Natural killer cell (primary cell): ENCODE measurements around the gene PTPRM. TPM values are rescaled to one million over a fixed set of nuclear protein-coding genes. Genes with fewer than 3 reads are reported as not detected.

ENCODE experiments used
- ATAC-seq, 3 donors: fragments of 150-1000 bp in 2 of 3; fragments of 200-7000 bp in 1 of 3; cut with Tn5 transposase; 1 replicate in 1 of 3; 2 replicates in 2 of 3; pipeline ENCODE4 v1.10.0; 2021; ENCODE audit warnings: mild to moderate bottlenecking in 2 of 3, moderate library complexity in 2 of 3
- DNase-seq, 2 donors: peaks; one replicate each; pipeline versions ENCODE4 v3.0.0 to v3.0.0-alpha.2; 2013 to 2021; ENCODE audit warnings: mixed read lengths in 1 of 2
- H3K27ac ChIP-seq: one replicate; pipeline ENCODE4 v1.5.1; 2013; ENCODE audit warnings: mild to moderate bottlenecking, low read length
- H3K27me3 ChIP-seq: one replicate; pipeline ENCODE4 v1.6.1; 2013; ENCODE audit warnings: low read length; ENCODE audit not compliant: control insufficient read depth, insufficient read depth
- H3K36me3 ChIP-seq: one replicate; pipeline ENCODE4 v1.6.1; 2013; ENCODE audit warnings: low read length; ENCODE audit not compliant: control insufficient read depth, insufficient read depth
- H3K4me1 ChIP-seq: one replicate; pipeline ENCODE4 v1.6.1; 2013; ENCODE audit warnings: low read length; ENCODE audit not compliant: control insufficient read depth, insufficient read depth
- H3K4me3 ChIP-seq: one replicate; pipeline ENCODE4 v1.5.1; 2013; ENCODE audit warnings: low read length
- H3K9me3 ChIP-seq: one replicate; pipeline ENCODE4 v1.6.1; 2013; ENCODE audit warnings: low read length; ENCODE audit not compliant: control insufficient read depth, insufficient read depth
- H3K27ac Mint-ChIP-seq, 2 donors: one replicate each; pipeline ENCODE4 v1.8.0; 2022; ENCODE audit warnings: mild to moderate bottlenecking in 2 of 2, mixed read lengths in 2 of 2, moderate library complexity in 1 of 2
- H3K27me3 Mint-ChIP-seq, 2 donors: one replicate each; pipeline ENCODE4 v1.8.0; 2022; ENCODE audit warnings: low read depth in 2 of 2, mixed read lengths in 2 of 2
- H3K36me3 Mint-ChIP-seq: one replicate; pipeline ENCODE4 v1.8.0; 2022; ENCODE audit warnings: mixed read lengths
- H3K4me1 Mint-ChIP-seq, 2 donors: one replicate each; pipeline ENCODE4 v1.8.0; 2022; ENCODE audit warnings: mixed read lengths in 2 of 2
- H3K4me3 Mint-ChIP-seq: one replicate; pipeline ENCODE4 v1.8.0; 2022; ENCODE audit warnings: mild to moderate bottlenecking, moderate library complexity, mixed read lengths
- H3K9me3 Mint-ChIP-seq, 2 donors: one replicate each; pipeline ENCODE4 v1.8.0; 2022; ENCODE audit warnings: mixed read lengths in 2 of 2
- CTCF ChIP-seq: fragments of 200-600 bp; IDR thresholded peaks from one replicate; pipeline ENCODE4 v1.8.0; 2022; ENCODE audit warnings: antibody characterized with exemption
- WGBS: methylation state at CpG from one replicate; pipeline ENCODE4 v1.1.7; 2013; ENCODE audit warnings: missing lambda C conversion rate; ENCODE audit not compliant: insufficient coverage; 5-methylcytosine and 5-hydroxymethylcytosine counted together
- intact Hi-C: fragments of 100-400 bp; cut with micrococcal nuclease; formaldehyde crosslinking; loops from one replicate; pipeline ENCODE4 v1.14.2; 2022
- total RNA-seq, 4 donors: library from RNA; stranded (reverse); fragments of 120-200 nt in 1 of 4; gene quantifications; one replicate each; pipeline versions ENCODE4 v1.2.3 to v1.2.4, GENCODE V29; 2013 to 2022

Gene PTPRM
- total RNA-seq, 3 donors from 2014 or later (not counting 1 experiment from before 2014, with no cell fraction given): 5.0 to 13.2 (median 12.1) TPM

GRCh38 chr18:7579176-7579917 is 12.2 kb downstream of the PTPRM start:
- WGBS: 70% methylated on average over 3 of the region's 3 CpGs
- Histone ChIP-seq H3K4me1 (no peaks in the 10 kb centered on the region), H3K4me3 (no peak overlapping the region), H3K9me3 (no peaks in the 10 kb centered on the region), H3K27ac (no peak overlapping the region), H3K27me3 (no peaks in the 10 kb centered on the region), H3K36me3 (no peaks in the 10 kb centered on the region)
- intact Hi-C loops: no loop called here
- no peaks in the 10 kb centered on the region for H3K9me3 Mint-ChIP-seq
- H3K27me3 Mint-ChIP-seq: no peaks in the 10 kb centered on the region
- DNase-seq (no peak), ATAC-seq (no peak)
- TF ChIP-seq CTCF: no peak
- no peak overlapping the region for H3K27ac Mint-ChIP-seq
- H3K4me1 Mint-ChIP-seq: no peaks in the 10 kb centered on the region
- no peak overlapping the region for H3K4me3 Mint-ChIP-seq
- no peaks in the 10 kb centered on the region for H3K36me3 Mint-ChIP-seq

DNA sequence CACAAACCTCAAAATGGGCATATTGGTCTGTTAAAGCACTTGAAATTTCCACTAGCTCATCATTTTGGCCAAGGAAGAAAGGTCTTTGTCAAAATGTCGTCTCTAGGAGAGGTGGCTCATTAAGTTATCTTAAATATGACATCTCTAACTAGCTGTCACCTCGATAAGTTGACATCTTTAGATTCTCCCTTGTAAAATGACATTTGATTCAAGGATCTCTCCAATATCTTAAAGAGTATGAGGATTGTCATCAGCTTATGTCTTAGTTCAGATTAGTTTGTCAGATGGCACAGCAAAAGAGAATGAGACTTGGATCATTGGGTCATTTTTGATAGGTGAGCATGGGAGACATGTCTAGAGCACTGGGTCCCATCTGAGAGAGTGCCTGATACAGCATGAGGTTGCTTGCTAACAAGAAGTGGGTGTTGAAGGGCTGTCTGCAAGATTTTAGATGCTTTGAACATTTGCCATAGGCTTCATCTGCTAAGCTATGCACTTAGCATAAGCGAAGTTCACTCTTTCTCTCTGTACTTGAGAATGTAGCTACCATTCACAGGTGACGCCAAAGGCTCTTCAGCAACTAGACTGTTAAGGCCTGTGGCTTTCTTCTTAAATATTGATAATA is 12.9 kb downstream of the PTPRM start:
- H3K27me3 Mint-ChIP-seq: no peaks in the 10 kb centered on the region
- intact Hi-C loops: no loop called here
- no peaks in the 10 kb centered on the region for H3K9me3 Mint-ChIP-seq
- no peaks in the 10 kb centered on the region for H3K4me1 ChIP-seq
- no peak for DNase-seq
- no peaks in the 10 kb centered on the region for H3K4me1 Mint-ChIP-seq
- H3K27me3 ChIP-seq: no peaks in the 10 kb centered on the region
- H3K36me3 ChIP-seq: no peaks in the 10 kb centered on the region
- WGBS: 93% methylated on average over 2 of the region's 4 CpGs
- no peak overlapping the region for H3K4me3 Mint-ChIP-seq
- ATAC-seq: no peak
- H3K36me3 Mint-ChIP-seq: no peaks in the 10 kb centered on the region
- TF ChIP-seq CTCF: no peak
- H3K27ac ChIP-seq: no peak overlapping the region
- H3K4me3 ChIP-seq: no peak overlapping the region
- H3K9me3 ChIP-seq: no peaks in the 10 kb centered on the region
- no peak overlapping the region for H3K27ac Mint-ChIP-seq

DNA sequence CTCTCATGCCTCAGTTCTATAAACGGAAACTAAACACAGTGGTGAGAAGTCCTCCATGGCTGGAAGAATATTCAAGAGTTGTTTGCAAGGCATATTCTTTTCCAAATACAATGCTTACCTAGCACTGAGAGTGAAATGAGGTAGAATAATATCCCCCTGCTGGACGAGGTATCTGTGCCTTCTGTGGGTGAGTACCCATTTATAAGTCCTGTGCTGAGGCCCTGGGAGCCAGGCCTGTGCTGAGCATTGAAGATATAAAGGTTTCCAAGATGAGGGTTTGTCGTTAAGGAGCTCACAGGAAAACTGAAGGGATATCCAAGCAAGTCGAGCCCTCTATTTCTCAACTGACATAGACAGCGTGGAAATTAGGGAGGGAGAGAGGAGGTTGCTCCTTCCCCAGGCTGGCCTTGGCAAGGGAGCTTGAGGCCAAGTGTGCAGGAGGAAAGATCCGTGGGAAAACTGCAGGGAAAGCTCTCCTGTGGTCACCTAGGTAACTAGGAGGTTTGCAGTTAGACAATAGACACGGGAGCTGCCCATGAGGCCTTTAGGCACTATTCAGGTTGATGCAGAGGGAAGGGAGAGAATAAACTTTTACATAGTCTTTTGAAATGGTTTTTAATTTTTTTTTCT is 17.6 kb downstream of the PTPRM start:
- 75% methylated on average over 6 of the region's 7 CpGs for WGBS
- H3K27me3 ChIP-seq: no peaks in the 10 kb centered on the region
- H3K4me1 ChIP-seq: no peaks in the 10 kb centered on the region
- Mint-ChIP-seq H3K27me3 (no peaks in the 10 kb centered on the region), H3K4me3 (no peak overlapping the region), H3K4me1 (no peaks in the 10 kb centered on the region), H3K9me3 (no peaks in the 10 kb centered on the region), H3K27ac (no peak overlapping the region), H3K36me3 (no peaks in the 10 kb centered on the region)
- TF ChIP-seq CTCF: no peak
- DNase-seq: no peak
- intact Hi-C loops: no loop called here
- no peaks in the 10 kb centered on the region for H3K36me3 ChIP-seq
- ATAC-seq: no peak
- no peaks in the 10 kb centered on the region for H3K9me3 ChIP-seq
- no peak overlapping the region for H3K4me3 ChIP-seq
- H3K27ac ChIP-seq: no peak overlapping the region
